Heart left ventricle (tissue), 13 donors: ENCODE results near the gene DIAPH2.

Experiments
- POLR2A ChIP-seq, 2 donors: fragments of 450-650 bp; IDR thresholded peaks; one replicate each; pipeline ENCODE4 v1.6.1; 2017; ENCODE audit warnings: antibody characterized with exemption in 2 of 2, mild to moderate bottlenecking in 2 of 2, moderate library complexity in 2 of 2
- TF ChIP-seq, protein P1 (sequence below), 12 donors: fragments of 200-600 bp; sonication (generic) in 4 of 12; IDR thresholded peaks; one replicate each; pipeline versions ENCODE4 v1.5.0 to v1.8.0; 2018 to 2022; ENCODE audit warnings: antibody characterized with exemption in 12 of 12, mild to moderate bottlenecking in 5 of 12
- donor health status: ischemic (EF 13 %, LVEDD 7.1; RV severe dilation, severe dysfunction).
- donor health status: DM: no; HTN: yes; CAD: no.
- donor health status: DM: no; HTN: no; CAD: no.
- donor health status: ischemic (EF 25% LVEDD 6.9; RV normal size, moderate dysfunction).
- donor health status: ischemic (EF 25% LVEDD 5.7; RV mildly dilated, moderate dysfunction).
- donor health status: ischemic (EF 35%, LVEDD 5.7; RV mildly dilated, moderate dysfunction).
- donor health status: nonischemic (EF 11% LVEDD 7.7; RV severe dilation, severe dysfunction).
- donor health status: DM: yes; HTN: yes; CAD: no.
- donor health status: PGD.
- donor health status: ischemic (EF 29% LVEDD 5.4; RV normal size, mild dysfunction).
- donor health status: nonischemic (EF 23%, LVEDD 6.1; RV moderate dilation, normal function).

DNA sequence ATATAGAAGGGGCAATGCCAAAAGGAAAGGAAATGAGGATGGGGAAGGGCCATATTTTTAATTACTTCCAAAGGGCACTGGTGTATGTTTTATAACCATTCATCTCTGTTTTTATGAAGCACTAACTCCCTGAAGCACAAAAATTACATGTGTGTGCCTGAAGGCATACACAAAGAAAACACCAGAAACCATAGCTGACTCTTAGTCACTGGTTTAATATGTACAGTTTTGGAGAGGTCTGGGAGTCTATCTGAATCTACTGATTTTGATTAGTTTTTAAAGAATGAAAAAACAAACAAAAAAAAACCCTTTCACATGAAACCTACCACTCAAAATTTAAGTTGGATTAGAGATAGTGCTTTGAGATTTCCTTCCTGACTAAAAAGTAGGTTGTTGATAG, 637.8 kb downstream of the DIAPH2 start:
- TF ChIP-seq POLR2A (IDR thresholded peaks at IDR 0.05): no peak
- TF ChIP-seq, protein P1, sequence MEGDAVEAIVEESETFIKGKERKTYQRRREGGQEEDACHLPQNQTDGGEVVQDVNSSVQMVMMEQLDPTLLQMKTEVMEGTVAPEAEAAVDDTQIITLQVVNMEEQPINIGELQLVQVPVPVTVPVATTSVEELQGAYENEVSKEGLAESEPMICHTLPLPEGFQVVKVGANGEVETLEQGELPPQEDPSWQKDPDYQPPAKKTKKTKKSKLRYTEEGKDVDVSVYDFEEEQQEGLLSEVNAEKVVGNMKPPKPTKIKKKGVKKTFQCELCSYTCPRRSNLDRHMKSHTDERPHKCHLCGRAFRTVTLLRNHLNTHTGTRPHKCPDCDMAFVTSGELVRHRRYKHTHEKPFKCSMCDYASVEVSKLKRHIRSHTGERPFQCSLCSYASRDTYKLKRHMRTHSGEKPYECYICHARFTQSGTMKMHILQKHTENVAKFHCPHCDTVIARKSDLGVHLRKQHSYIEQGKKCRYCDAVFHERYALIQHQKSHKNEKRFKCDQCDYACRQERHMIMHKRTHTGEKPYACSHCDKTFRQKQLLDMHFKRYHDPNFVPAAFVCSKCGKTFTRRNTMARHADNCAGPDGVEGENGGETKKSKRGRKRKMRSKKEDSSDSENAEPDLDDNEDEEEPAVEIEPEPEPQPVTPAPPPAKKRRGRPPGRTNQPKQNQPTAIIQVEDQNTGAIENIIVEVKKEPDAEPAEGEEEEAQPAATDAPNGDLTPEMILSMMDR (IDR thresholded peaks at IDR 0.05): no peak
